H1 (cell line): Measurements from ENCODE around the gene RGS6. TPM values are rescaled to one million over a fixed set of nuclear protein-coding genes. Genes with fewer than 3 reads are reported as not detected.

ENCODE experiments used
- CTCF ChIA-PET: fragments of 300-600 bp; sonication (Branson Sonifier 250); formaldehyde crosslinking; loops from one replicate; lab custom pipeline; 2021; ENCODE audit not compliant: partially characterized antibody; lab: Charles Lee
- POLR2A ChIA-PET: fragments of 300-600 bp; sonication (Branson Sonifier 250); formaldehyde crosslinking; loops from one replicate; lab custom pipeline; 2021; ENCODE audit warnings: inconsistent platforms; ENCODE audit not compliant: partially characterized antibody; lab: Charles Lee
- DNase-seq, 2 experiments: peaks; one replicate each; pipeline versions ENCODE4 v3.0.0 to v3.0.0-alpha.2; 2010 to 2022; ENCODE audit warnings: low spot score in 2 of 2, low read depth in 1 of 2, mixed read lengths in 1 of 2
- FAIRE-seq: peaks from 2 replicates; lab custom pipeline; 2011; peaks lifted over from hg19 to GRCh38; lab: Jason Lieb, UNC
- H2AFZ ChIP-seq: 2 replicates; pipeline ENCODE4 v1.8.1; 2012; ENCODE audit warnings: low read length, inconsistent platforms
- H2AK5ac ChIP-seq: 2 replicates; pipeline ENCODE4 v1.6.1; 2013; ENCODE audit warnings: low read depth, low read length
- H2BK120ac ChIP-seq: replicated peaks from 2 replicates; pipeline ENCODE3; 2013; ENCODE audit warnings: low read depth, low read length, inconsistent platforms
- H2BK12ac ChIP-seq: 2 replicates; pipeline ENCODE4 v1.6.1; 2013; ENCODE audit warnings: low read depth, low read length
- H2BK15ac ChIP-seq: 2 replicates; pipeline ENCODE4 v1.6.1; 2013; ENCODE audit warnings: low read length
- H2BK20ac ChIP-seq: 2 replicates; pipeline ENCODE4 v1.6.1; 2013; ENCODE audit warnings: low read length
- H2BK5ac ChIP-seq: 2 replicates; pipeline ENCODE4 v1.6.1; 2013; ENCODE audit warnings: low read depth, low read length
- H3K14ac ChIP-seq: 2 replicates; pipeline ENCODE4 v1.6.1; 2013; ENCODE audit warnings: inconsistent platforms; ENCODE audit not compliant: insufficient read length
- H3K18ac ChIP-seq: 2 replicates; pipeline ENCODE4 v1.6.1; 2013; ENCODE audit warnings: low read length; ENCODE audit errors: extremely low read depth
- H3K23ac ChIP-seq: 2 replicates; pipeline ENCODE4 v1.6.1; 2013; ENCODE audit warnings: inconsistent platforms; ENCODE audit not compliant: insufficient read length
- H3K23me2 ChIP-seq: 2 replicates; pipeline ENCODE4 v1.6.1; 2013; ENCODE audit warnings: low read depth, low read length
- H3K27ac ChIP-seq: 2 replicates; pipeline ENCODE4 v1.6.1; 2011; ENCODE audit warnings: low read depth, low read length, inconsistent platforms
- H3K27me3 ChIP-seq, 4 experiments: replicated peaks in 1 of 4; 1 replicate in 1 of 4; 2 replicates in 3 of 4; pipeline versions ENCODE4 v1.6.1 to v1.8.1; 2011 to 2013; ENCODE audit warnings: low read length in 3 of 4, mild to moderate bottlenecking in 3 of 4, inconsistent platforms in 2 of 4, mixed read lengths in 2 of 4, moderate library complexity in 1 of 4; ENCODE audit not compliant: control insufficient read depth in 3 of 4, insufficient read depth in 3 of 4; ENCODE audit errors: extremely low read depth in 1 of 4
- H3K36me3 ChIP-seq, 4 experiments: 2 replicates each; pipeline versions ENCODE4 v1.6.1 to v1.8.1; 2011 to 2013; ENCODE audit warnings: mild to moderate bottlenecking in 4 of 4, low read length in 3 of 4, moderate library complexity in 2 of 4, control low read depth in 1 of 4, inconsistent platforms in 1 of 4; ENCODE audit not compliant: insufficient read depth in 4 of 4, control insufficient read depth in 2 of 4
- H3K4ac ChIP-seq: replicated peaks from 2 replicates; pipeline ENCODE3; 2013; ENCODE audit warnings: low read length, low read depth, mixed read lengths, inconsistent platforms; ENCODE audit not compliant: insufficient read length
- H3K4me1 ChIP-seq, 4 experiments: replicated peaks in 1 of 4; 1 replicate in 1 of 4; 2 replicates in 3 of 4; pipeline versions ENCODE4 v1.6.1 to v1.8.1; 2011 to 2013; ENCODE audit warnings: low read length in 3 of 4, inconsistent platforms in 2 of 4, mixed read lengths in 1 of 4; ENCODE audit not compliant: insufficient read depth in 4 of 4, control insufficient read depth in 3 of 4
- H3K4me2 ChIP-seq, 2 experiments: 2 replicates each; pipeline versions ENCODE4 v1.6.1 to v1.8.1; 2011 to 2013; ENCODE audit warnings: low read depth in 2 of 2, low read length in 2 of 2, control low read depth in 1 of 2, inconsistent platforms in 1 of 2, mild to moderate bottlenecking in 1 of 2; ENCODE audit not compliant: insufficient read depth in 1 of 2
- H3K4me3 ChIP-seq, 4 experiments: fragments of 200-600, 300-600 bp in 1 of 4; sonication (generic), shearing (Covaris generic), sonication (Bioruptor Twin) in 1 of 4; 2 replicates each; pipeline versions ENCODE4 v1.5.1 to v1.8.1; 2011 to 2016; ENCODE audit warnings: low read length in 4 of 4, low read depth in 3 of 4, control low read depth in 2 of 4, inconsistent platforms in 2 of 4, mild to moderate bottlenecking in 2 of 4, mixed read lengths in 1 of 4, moderate library complexity in 1 of 4; ENCODE audit not compliant: insufficient read depth in 2 of 4; ENCODE audit errors: extremely low read depth in 1 of 4
- H3K56ac ChIP-seq: replicated peaks from 2 replicates; pipeline ENCODE3; 2013; ENCODE audit warnings: low read depth, mild to moderate bottlenecking, mixed read lengths, low read length, inconsistent platforms; ENCODE audit not compliant: insufficient read length
- H3K79me1 ChIP-seq: 2 replicates; pipeline ENCODE4 v1.6.1; 2013; ENCODE audit warnings: low read depth, low read length, control low read depth
- H3K79me2 ChIP-seq, 2 experiments: 2 replicates each; pipeline versions ENCODE4 v1.6.1 to v1.8.1; 2012 to 2013; ENCODE audit warnings: low read length in 2 of 2, mild to moderate bottlenecking in 2 of 2, inconsistent platforms in 1 of 2; ENCODE audit not compliant: insufficient read depth in 2 of 2, control insufficient read depth in 1 of 2
- H3K9ac ChIP-seq, 4 experiments: replicated peaks in 1 of 4; 1 replicate in 1 of 4; 2 replicates in 3 of 4; pipeline versions ENCODE4 v1.6.1 to v1.8.1; 2011 to 2013; ENCODE audit warnings: low read depth in 3 of 4, low read length in 3 of 4, control low read depth in 2 of 4, mild to moderate bottlenecking in 2 of 4, moderate library complexity in 2 of 4, inconsistent platforms in 1 of 4; ENCODE audit errors: extremely low read depth in 1 of 4
- H3K9me3 ChIP-seq, 2 experiments: 2 replicates each; pipeline versions ENCODE4 v1.6.1 to v1.8.1; 2012 to 2013; ENCODE audit warnings: mild to moderate bottlenecking in 2 of 2, moderate library complexity in 2 of 2, control low read depth in 1 of 2, inconsistent platforms in 1 of 2, low read depth in 1 of 2, low read length in 1 of 2, mixed read lengths in 1 of 2; ENCODE audit not compliant: insufficient read depth in 2 of 2
- H4K20me1 ChIP-seq, 2 experiments: replicated peaks in 1 of 2; 2 replicates each; pipeline versions ENCODE3 to v1.8.1; 2011 to 2013; ENCODE audit warnings: inconsistent platforms in 2 of 2, low read length in 2 of 2, mild to moderate bottlenecking in 1 of 2; ENCODE audit not compliant: insufficient read depth in 2 of 2, control insufficient read depth in 1 of 2
- H4K5ac ChIP-seq: 2 replicates; pipeline ENCODE4 v1.6.1; 2013; ENCODE audit warnings: low read length, low read depth, mixed read lengths, inconsistent platforms; ENCODE audit not compliant: insufficient read length
- H4K8ac ChIP-seq: 2 replicates; pipeline ENCODE4 v1.8.0; 2013; ENCODE audit warnings: mild to moderate bottlenecking, moderate library complexity, low read length, inconsistent platforms; ENCODE audit not compliant: insufficient read depth; ENCODE audit errors: extremely low read depth
- H4K91ac ChIP-seq: replicated peaks from 2 replicates; pipeline ENCODE3; 2013; ENCODE audit warnings: low read length, mixed read lengths, inconsistent platforms; ENCODE audit not compliant: insufficient read length
- ATF2 ChIP-seq: IDR thresholded peaks from 2 replicates; pipeline ENCODE4 v1.6.1; 2012; ENCODE audit warnings: low read length, inconsistent platforms
- BACH1 ChIP-seq: IDR thresholded peaks from 2 replicates; pipeline ENCODE4 v1.6.1; 2012; ENCODE audit warnings: low read length, improper control_type of control experiment
- CHD2 ChIP-seq: IDR thresholded peaks from 2 replicates; pipeline ENCODE4 v1.6.1; 2012; ENCODE audit warnings: low read length, improper control_type of control experiment
- EGR1 ChIP-seq: IDR thresholded peaks from 2 replicates; pipeline ENCODE4 v1.6.1; 2011; ENCODE audit warnings: low read depth, low read length, borderline replicate concordance
- GABPA ChIP-seq: IDR thresholded peaks from 2 replicates; pipeline ENCODE4 v1.6.1; 2011; ENCODE audit warnings: mild to moderate bottlenecking, low read length, moderate library complexity, borderline replicate concordance; ENCODE audit not compliant: insufficient read depth
- HDAC6 ChIP-seq: IDR thresholded peaks from one replicate; pipeline ENCODE4 v1.7.1; 2012; ENCODE audit warnings: low read depth, mild to moderate bottlenecking, inconsistent platforms, low read length, moderate library complexity
- NRF1 ChIP-seq: IDR thresholded peaks from 2 replicates; pipeline ENCODE4 v1.6.1; 2011; ENCODE audit warnings: mild to moderate bottlenecking, low read depth, low read length, improper control_type of control experiment
- PHF8 ChIP-seq: fragments of 200-600 bp; sonication (generic); conservative IDR thresholded peaks from 2 replicates; pipeline ENCODE4 v1.7.1; 2012; ENCODE audit warnings: low read depth, mild to moderate bottlenecking, inconsistent platforms, low read length, moderate library complexity
- RAD21 ChIP-seq, 2 experiments: IDR thresholded peaks in 1 of 2; conservative IDR thresholded peaks in 1 of 2; 2 replicates each; pipeline ENCODE4 v1.6.1; 2011; ENCODE audit warnings: low read depth in 2 of 2, low read length in 2 of 2, improper control_type of control experiment in 1 of 2, inconsistent platforms in 1 of 2, mild to moderate bottlenecking in 1 of 2, moderate library complexity in 1 of 2
- SRF ChIP-seq: IDR thresholded peaks from 2 replicates; pipeline ENCODE4 v1.6.1; 2011; ENCODE audit warnings: mild to moderate bottlenecking, low read depth, low read length, moderate library complexity
- TAF7 ChIP-seq: optimal IDR thresholded peaks from 2 replicates; pipeline ENCODE3; 2011; ENCODE audit warnings: low read depth, mild to moderate bottlenecking, inconsistent platforms, low read length, moderate library complexity, borderline replicate concordance
- TBP ChIP-seq: IDR thresholded peaks from 2 replicates; pipeline ENCODE4 v1.6.1; 2011; ENCODE audit warnings: low read depth, low read length, improper control_type of control experiment
- WGBS, 2 experiments: shearing (Covaris generic) in 1 of 2; methylation state at CpG; one replicate each; pipeline versions ENCODE4 v1.1.6 to v1.1.7; 2013 to 2015; ENCODE audit warnings: low lambda C conversion rate in 2 of 2, mixed read lengths in 2 of 2, inconsistent platforms in 1 of 2, low coverage in 1 of 2, missing lambda C conversion rate in 1 of 2; ENCODE audit not compliant: insufficient replicate concordance in 2 of 2, insufficient coverage in 1 of 2, insufficient read length in 1 of 2; ENCODE audit errors: extremely low coverage in 1 of 2, missing lambda C conversion rate in 1 of 2; 5-methylcytosine and 5-hydroxymethylcytosine counted together
- polyA plus RNA-seq, 7 experiments: library from polyadenylated mRNA; depleted of rRNA in 3 of 7; stranded (reverse) in 5 of 7; unstranded in 2 of 7; fragments of >200 nt in 5 of 7; fragments of 200-250 nt in 2 of 7; gene quantifications; 1 replicate in 5 of 7; 2 replicates in 1 of 7; 4 replicates in 1 of 7; pipeline versions ENCODE4 v1.2.1 to v1.2.3, GENCODE V29; 2011 to 2013; ENCODE audit warnings: missing spikeins in 2 of 7, mixed read lengths in 2 of 7
- total RNA-seq: library from RNA; stranded (reverse); fragmentation: NEBNext Ultra II Directional; extraction: Animal tissue kit (Norgen Biotek cat#: 25700); gene quantifications from 2 replicates; pipeline ENCODE4 v1.2.1, GENCODE V29; 2021

The RGS6 gene
- total and polyA plus RNA-seq, 2 of the 8 experiments (the other 6 are each of a cell fraction or from before 2014, with no cell fraction given): 0.26 to 1.1 TPM

GRCh38 chr14:72097173-72097783 is 165.0 kb downstream of the RGS6 start:
- Histone ChIP-seq H3K4ac (no peak overlapping the region), H2AFZ (0 out of 2 replicates have a peak overlapping the region, but pooled peaks have one; percentile 12), H4K5ac (no peak overlapping the region), H2BK20ac (no peak overlapping the region), H4K91ac (no peak overlapping the region), H2AK5ac (no peak overlapping the region), H3K36me3 (no peaks in the 10 kb centered on the region), H3K14ac (no peak overlapping the region), H3K9me3 (no peaks in the 10 kb centered on the region), H3K23me2 (no peaks in the 10 kb centered on the region), H3K18ac (no peak overlapping the region), H3K4me1 (no peaks in the 10 kb centered on the region; a peak in 1 of 7 replicates), H3K4me3 (no peak overlapping the region), H3K27me3 (no peaks in the 10 kb centered on the region), H2BK120ac (no peak overlapping the region), H3K56ac (no peak overlapping the region), H2BK5ac (no peak overlapping the region), H3K9ac (no peak overlapping the region), H4K20me1 (no peaks in the 10 kb centered on the region), H3K4me2 (no peak overlapping the region), H3K27ac (no peak overlapping the region), H4K8ac (no peak overlapping the region), H2BK12ac (no peak overlapping the region), H3K23ac (no peak overlapping the region), H3K79me1 (no peaks in the 10 kb centered on the region), H2BK15ac (no peak overlapping the region), H3K79me2 (no peaks in the 10 kb centered on the region)
- POLR2A ChIA-PET: no interaction called here
- CTCF ChIA-PET: interaction anchor here (0.6 to 1.4 kb wide), 5 partner anchors 9 to 319 kb away, joined by 3 to 5 read pairs (median 3); no protein-coding TSS in a partner anchor
- 84% methylated on average over 4 of the region's 4 CpGs; no CpG with 5 or more reads in 1 of the 2 experiments for WGBS, 2 experiments
- no peak for FAIRE-seq
- DNase-seq: no peak
- no peak for TF ChIP-seq EGR1
- TF ChIP-seq PHF8: no peak
- no peak for TF ChIP-seq GABPA
- no peak for TF ChIP-seq BACH1
- no peak for TF ChIP-seq TBP
- TF ChIP-seq ATF2: no peak
- no peak for TF ChIP-seq NRF1
- TF ChIP-seq SRF: no peak
- no peak for TF ChIP-seq RAD21 (IDR thresholded peaks at IDR 0.05 in 1 of 2, conservative IDR thresholded peaks at IDR 0.05 in 1 of 2; ENCODE audit: low read depth in 2 of 2, low read length in 2 of 2)
- no peak for TF ChIP-seq TAF7
- no peak for TF ChIP-seq CHD2
- no peak for TF ChIP-seq HDAC6
